K562 (cell line): Measurements from ENCODE around the gene CNPY4. TPM values are rescaled to one million over a fixed set of nuclear protein-coding genes. Genes with fewer than 3 reads are reported as not detected.

ENCODE experiments used
- ATAC-seq: fragments of 200-7000 bp; cut with Tn5 transposase; 3 replicates; pipeline ENCODE4 v1.9.1; 2020; ENCODE audit warnings: moderate library complexity
- BruUV-seq: library from RNA; stranded (reverse); fragments of 400-500 nt; replicated peaks from 2 replicates; lab custom pipeline; 2021; lab: Mats Ljungman, UMichigan
- CTCF ChIA-PET: fragments of 300-600 bp; formaldehyde crosslinking; extraction: SDS; loops from one replicate; lab custom pipeline; 2021; ENCODE audit warnings: low intra/inter-chr PET ratio; lab: Yijun Ruan, JAX
- POLR2A ChIA-PET: fragments of 300-600, 350-650 bp; sonication (Branson Sonifier 250); formaldehyde crosslinking; extraction: SDS; loops from one replicate; lab custom pipeline; 2021; ENCODE audit warnings: antibody characterized with exemption, inconsistent platforms; lab: Yijun Ruan, JAX
- DNase-seq, 4 experiments: peaks; one replicate each; pipeline versions ENCODE4 v3.0.0 to v3.0.0-alpha.2; 2011 to 2018; ENCODE audit warnings: low spot score in 3 of 4, mixed read lengths in 3 of 4; ENCODE audit errors: extremely low read depth in 1 of 4
- FAIRE-seq: peaks from 2 replicates; lab custom pipeline; 2011; peaks lifted over from hg19 to GRCh38; lab: Jason Lieb, UNC
- H2AFZ ChIP-seq: 2 replicates; pipeline ENCODE4 v1.6.0; 2011; ENCODE audit warnings: low read depth, low read length, control low read depth, inconsistent platforms
- H3K27ac ChIP-seq: fragments of 200-600 bp; 3 replicates; pipeline ENCODE4 v1.8.0; 2011; ENCODE audit warnings: low read depth, mild to moderate bottlenecking, control low read depth, inconsistent platforms, low read length, moderate library complexity, mixed read lengths; ENCODE audit errors: extremely low read depth
- H3K27me3 ChIP-seq, 2 experiments: fragments of 300-600 bp in 1 of 2; 2 replicates in 1 of 2; 3 replicates in 1 of 2; pipeline versions ENCODE4 v1.6.0 to v1.8.0; 2011; ENCODE audit warnings: inconsistent platforms in 2 of 2, low read length in 2 of 2, mild to moderate bottlenecking in 1 of 2, mixed read lengths in 1 of 2, moderate library complexity in 1 of 2; ENCODE audit not compliant: control insufficient read depth in 2 of 2, insufficient read depth in 2 of 2
- H3K36me3 ChIP-seq: fragments of 300-600 bp; 3 replicates; pipeline ENCODE4 v1.8.0; 2011; ENCODE audit warnings: mild to moderate bottlenecking, low read length, inconsistent platforms; ENCODE audit not compliant: control insufficient read depth, insufficient read depth
- H3K4me1 ChIP-seq, 2 experiments: fragments of 200-600 bp in 1 of 2; replicated peaks in 1 of 2; 2 replicates in 1 of 2; 3 replicates in 1 of 2; pipeline versions ENCODE4 v1.5.1 to v1.8.0; 2011; ENCODE audit warnings: inconsistent platforms in 2 of 2, low read length in 2 of 2, mild to moderate bottlenecking in 1 of 2, mixed read lengths in 1 of 2, moderate library complexity in 1 of 2; ENCODE audit not compliant: control insufficient read depth in 2 of 2, insufficient read depth in 2 of 2
- H3K4me2 ChIP-seq: 2 replicates; pipeline ENCODE4 v1.6.1; 2011; ENCODE audit warnings: low read length, control low read depth, inconsistent platforms, mixed read lengths; ENCODE audit not compliant: insufficient read depth
- H3K4me3 ChIP-seq: fragments of 200-600 bp; sonication (generic), shearing (Covaris generic); 2 replicates; pipeline ENCODE4 v1.5.1; 2016; ENCODE audit warnings: control low read depth, inconsistent platforms
- H3K79me2 ChIP-seq: fragments of 200-600 bp; 3 replicates; pipeline ENCODE4 v1.8.0; 2011; ENCODE audit warnings: low read length, inconsistent platforms; ENCODE audit not compliant: control insufficient read depth, insufficient read depth
- H3K9ac ChIP-seq, 2 experiments: 2 replicates each; pipeline versions ENCODE4 v1.6.0 to v1.6.1; 2011; ENCODE audit warnings: low read depth in 2 of 2, low read length in 2 of 2, control low read depth in 1 of 2, inconsistent platforms in 1 of 2, mild to moderate bottlenecking in 1 of 2, mixed read lengths in 1 of 2; ENCODE audit not compliant: insufficient read depth in 1 of 2
- H3K9me1 ChIP-seq: one replicate; pipeline ENCODE4 v1.6.0; 2011; ENCODE audit warnings: inconsistent platforms, mild to moderate bottlenecking, low read length, moderate library complexity; ENCODE audit not compliant: control insufficient read depth, insufficient read depth
- H3K9me3 ChIP-seq: replicated peaks from 2 replicates; pipeline ENCODE4 v1.5.1; 2011; ENCODE audit warnings: low read depth, low read length, inconsistent platforms; ENCODE audit not compliant: control insufficient read depth, insufficient read depth
- H4K20me1 ChIP-seq: replicated peaks from 2 replicates; pipeline ENCODE4 v1.6.1; 2011; ENCODE audit warnings: low read length, inconsistent platforms, mixed read lengths; ENCODE audit not compliant: control insufficient read depth, insufficient read depth
- FOXK1 ChIP-seq: sonication (generic); formaldehyde crosslinking; IDR thresholded peaks from 2 replicates; pipeline ENCODE4 v1.8.0; 2022; ENCODE audit warnings: missing genetic modification reagents, mild to moderate bottlenecking, borderline replicate concordance
- HMG20B ChIP-seq: fragments of 250-450 bp; sonication (Bioruptor Pico); IDR thresholded peaks from 2 replicates; pipeline ENCODE4 v1.5.0; 2021; ENCODE audit warnings: mild to moderate bottlenecking
- NR3C1 ChIP-seq: sonication (generic); formaldehyde crosslinking; IDR thresholded peaks from 2 replicates; pipeline ENCODE4 v1.8.1; 2022; ENCODE audit warnings: missing genetic modification reagents
- POLR2A ChIP-seq: fragments of 450-650 bp; conservative IDR thresholded peaks from 2 replicates; pipeline ENCODE4 v1.6.1; 2016
- POLR2G ChIP-seq: fragments of 200-400 bp; formaldehyde crosslinking; IDR thresholded peaks from 2 replicates; pipeline ENCODE4 v1.6.1; 2017; ENCODE audit warnings: low read depth, mild to moderate bottlenecking, antibody characterized with exemption, low read length, moderate library complexity
- RFX5 ChIP-seq: IDR thresholded peaks from 2 replicates; pipeline ENCODE4 v1.6.1; 2011; ENCODE audit warnings: low read depth, mild to moderate bottlenecking, improper control_type of control experiment, low read length
- TBL1XR1 ChIP-seq, 2 experiments: IDR thresholded peaks; 2 replicates each; pipeline ENCODE4 v1.6.1; 2012; ENCODE audit warnings: improper control_type of control experiment in 2 of 2, low read length in 2 of 2, mild to moderate bottlenecking in 1 of 2
- WGBS: fragments of 100-300 bp; shearing (Covaris generic); methylation state at CpG from one replicate; pipeline ENCODE4 v1.1.6; 2016; ENCODE audit warnings: low coverage, mixed read lengths; ENCODE audit not compliant: insufficient coverage; ENCODE audit errors: missing lambda C conversion rate; 5-methylcytosine and 5-hydroxymethylcytosine counted together
- in situ Hi-C: fragments of 300-500 bp; cut with MboI; formaldehyde crosslinking; loops from 4 replicates; pipeline ENCODE4 v1.15.0; 2018; ENCODE audit warnings: inconsistent platforms, mixed read lengths
- intact Hi-C: fragments of 100-400 bp; cut with micrococcal nuclease; formaldehyde crosslinking; loops from 2 replicates; pipeline ENCODE4 v1.14.2; 2022
- polyA plus RNA-seq, 8 experiments: library from polyadenylated mRNA; depleted of rRNA in 4 of 8; stranded (reverse) in 5 of 8; unstranded in 3 of 8; fragments of >200 nt; fragmentation: Nextera tagmentation in 2 of 8; fragmentation: Illumina TruSeq in 1 of 8; extraction: Ambion mirVana in 2 of 8; extraction: Trizol in 1 of 8; gene quantifications; 2 replicates each; pipeline versions ENCODE4 v1.2.1 to v1.2.3, GENCODE V29; 2011 to 2014; ENCODE audit warnings: inconsistent platforms in 1 of 8, missing spikeins in 1 of 8
- total RNA-seq, 7 experiments: library from RNA; depleted of rRNA in 6 of 7; stranded (reverse); fragments of >200 nt in 6 of 7; fragmentation: Illumina TruSeq in 2 of 7; extraction: Trizol in 2 of 7; gene quantifications; 2 replicates each; pipeline versions ENCODE4 v1.2.1 to v1.2.3, GENCODE V29; 2011 to 2021; ENCODE audit warnings: low replicate concordance in 1 of 7
- TF ChIP-seq, protein P1 (sequence below): sonication (generic); formaldehyde crosslinking; IDR thresholded peaks from 2 replicates; pipeline ENCODE4 v1.9.0; 2022; ENCODE audit warnings: mild to moderate bottlenecking, missing genetic modification reagents
- TF ChIP-seq, protein P2 (sequence below): sonication (generic); formaldehyde crosslinking; IDR thresholded peaks from 2 replicates; pipeline ENCODE4 v1.8.1; 2023; ENCODE audit warnings: mild to moderate bottlenecking, missing genetic modification reagents
- TF ChIP-seq, protein P3 (sequence below), 3 experiments: IDR thresholded peaks in 2 of 3; conservative IDR thresholded peaks in 1 of 3; 2 replicates each; pipeline ENCODE4 v1.5.1; 2011 to 2012; ENCODE audit warnings: low read length in 3 of 3, mild to moderate bottlenecking in 3 of 3, control low read depth in 2 of 3, improper control_type of control experiment in 1 of 3, inconsistent platforms in 1 of 3, low read depth in 1 of 3, mixed read lengths in 1 of 3, moderate library complexity in 1 of 3; ENCODE audit not compliant: insufficient read depth in 2 of 3

The CNPY4 gene
- total and polyA plus RNA-seq, 9 of the 15 experiments (the other 6 are each of a cell fraction or from before 2014, with no cell fraction given) = 1.9 to 11.2 (median 7.0) TPM

DNA sequence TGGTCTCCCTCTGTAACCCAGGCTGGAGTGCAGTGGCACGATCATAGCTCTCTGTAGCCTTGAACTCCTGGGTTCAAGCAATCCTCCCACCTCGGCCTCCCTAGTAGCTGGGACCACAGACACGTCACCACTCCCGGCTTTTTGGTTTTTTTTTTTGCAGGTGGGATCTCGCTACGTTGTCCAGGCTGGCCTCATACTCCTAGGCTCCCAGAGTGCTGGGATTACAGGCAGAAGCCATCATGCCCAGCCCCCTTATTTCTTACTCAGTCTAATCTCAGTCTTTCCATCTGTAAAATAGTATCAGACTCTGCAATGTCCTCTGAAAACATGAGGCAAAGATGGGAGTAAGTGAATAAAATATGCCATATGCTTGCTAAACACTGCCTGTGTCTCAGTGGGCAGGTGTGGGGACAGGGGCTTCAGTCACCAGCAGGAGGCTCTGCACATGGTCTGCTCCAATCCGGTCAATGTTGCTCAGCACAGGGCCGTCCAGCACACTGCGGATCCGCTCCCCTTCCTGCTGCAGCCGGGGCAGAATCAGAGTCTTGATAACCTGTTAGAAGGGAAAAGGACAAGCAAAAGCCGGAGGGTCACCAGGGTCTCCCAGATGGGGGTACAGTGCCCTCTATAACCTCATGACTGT, 9.8 kb upstream of the CNPY4 start:
- no peak overlapping the region for H3K4me3 ChIP-seq
- intact Hi-C loops = no loop called here
- TF ChIP-seq POLR2G (peak; percentile 44), NR3C1 (CRISPR knock-in tag) (no peak), POLR2A (no peak), HMG20B (no peak), TBL1XR1 (IDR thresholded peaks at IDR 0.05; ENCODE audit: low read length in 2 of 2) (no peak), FOXK1 (CRISPR knock-in tag) (no peak), RFX5 (no peak)
- TF ChIP-seq, protein P1, sequence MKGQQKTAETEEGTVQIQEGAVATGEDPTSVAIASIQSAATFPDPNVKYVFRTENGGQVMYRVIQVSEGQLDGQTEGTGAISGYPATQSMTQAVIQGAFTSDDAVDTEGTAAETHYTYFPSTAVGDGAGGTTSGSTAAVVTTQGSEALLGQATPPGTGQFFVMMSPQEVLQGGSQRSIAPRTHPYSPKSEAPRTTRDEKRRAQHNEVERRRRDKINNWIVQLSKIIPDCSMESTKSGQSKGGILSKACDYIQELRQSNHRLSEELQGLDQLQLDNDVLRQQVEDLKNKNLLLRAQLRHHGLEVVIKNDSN (CRISPR knock-in tag) = no peak
- TF ChIP-seq, protein P2, sequence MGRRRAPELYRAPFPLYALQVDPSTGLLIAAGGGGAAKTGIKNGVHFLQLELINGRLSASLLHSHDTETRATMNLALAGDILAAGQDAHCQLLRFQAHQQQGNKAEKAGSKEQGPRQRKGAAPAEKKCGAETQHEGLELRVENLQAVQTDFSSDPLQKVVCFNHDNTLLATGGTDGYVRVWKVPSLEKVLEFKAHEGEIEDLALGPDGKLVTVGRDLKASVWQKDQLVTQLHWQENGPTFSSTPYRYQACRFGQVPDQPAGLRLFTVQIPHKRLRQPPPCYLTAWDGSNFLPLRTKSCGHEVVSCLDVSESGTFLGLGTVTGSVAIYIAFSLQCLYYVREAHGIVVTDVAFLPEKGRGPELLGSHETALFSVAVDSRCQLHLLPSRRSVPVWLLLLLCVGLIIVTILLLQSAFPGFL (CRISPR knock-in tag) = no peak
- TF ChIP-seq, protein P3, sequence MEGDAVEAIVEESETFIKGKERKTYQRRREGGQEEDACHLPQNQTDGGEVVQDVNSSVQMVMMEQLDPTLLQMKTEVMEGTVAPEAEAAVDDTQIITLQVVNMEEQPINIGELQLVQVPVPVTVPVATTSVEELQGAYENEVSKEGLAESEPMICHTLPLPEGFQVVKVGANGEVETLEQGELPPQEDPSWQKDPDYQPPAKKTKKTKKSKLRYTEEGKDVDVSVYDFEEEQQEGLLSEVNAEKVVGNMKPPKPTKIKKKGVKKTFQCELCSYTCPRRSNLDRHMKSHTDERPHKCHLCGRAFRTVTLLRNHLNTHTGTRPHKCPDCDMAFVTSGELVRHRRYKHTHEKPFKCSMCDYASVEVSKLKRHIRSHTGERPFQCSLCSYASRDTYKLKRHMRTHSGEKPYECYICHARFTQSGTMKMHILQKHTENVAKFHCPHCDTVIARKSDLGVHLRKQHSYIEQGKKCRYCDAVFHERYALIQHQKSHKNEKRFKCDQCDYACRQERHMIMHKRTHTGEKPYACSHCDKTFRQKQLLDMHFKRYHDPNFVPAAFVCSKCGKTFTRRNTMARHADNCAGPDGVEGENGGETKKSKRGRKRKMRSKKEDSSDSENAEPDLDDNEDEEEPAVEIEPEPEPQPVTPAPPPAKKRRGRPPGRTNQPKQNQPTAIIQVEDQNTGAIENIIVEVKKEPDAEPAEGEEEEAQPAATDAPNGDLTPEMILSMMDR (IDR thresholded peaks at IDR 0.05 in 2 of 3, conservative IDR thresholded peaks at IDR 0.05 in 1 of 3; ENCODE audit: insufficient read depth in 2 of 3, low read depth in 1 of 3, low read length in 3 of 3) = peak in 2 of 3 experiments; percentile 18 to 23; a peak in 3 of 6 replicates
- TF ChIP-seq, all 486 proteins: peak for 2
- no peaks in the 10 kb centered on the region for H3K79me2 ChIP-seq
- H3K9ac ChIP-seq = no peak overlapping the region
- FAIRE-seq (peak; percentile 29), DNase-seq (peak in 1 of 4 experiments; percentile 15), ATAC-seq (peak; percentile 57)
- H3K36me3 ChIP-seq = peaks cover 83% of the 10 kb centered on the region; the same call in 2 of the 3 replicates
- no peak overlapping the region for H3K27ac ChIP-seq
- no peak overlapping the region for H2AFZ ChIP-seq
- H3K27me3 ChIP-seq = no peaks in the 10 kb centered on the region
- H3K9me3 ChIP-seq = no peaks in the 10 kb centered on the region
- WGBS = 94% methylated on average over 12 of the region's 12 CpGs
- CTCF ChIA-PET = no interaction called here
- no TSS peak for BruUV-seq
- H4K20me1 ChIP-seq = no peaks in the 10 kb centered on the region
- peaks cover 3% of the 10 kb centered on the region for H3K9me1 ChIP-seq
- POLR2A ChIA-PET = no interaction called here
- peaks cover 2 to 31% of the 10 kb centered on the region in 2 experiments; a peak in 4 of 5 replicates for H3K4me1 ChIP-seq
- in situ Hi-C loops = loop anchor here (10.0 kb wide), 1 partner anchor 1725 kb away; no protein-coding TSS in a partner anchor
- no peak overlapping the region for H3K4me2 ChIP-seq
